GM20431 (cell line): ENCODE results near the gene SLC50A1.

ENCODE experiments used
- in situ Hi-C: fragments of 300-500 bp; cut with MseI, MboI; formaldehyde crosslinking; loops from one replicate; pipeline ENCODE4 v1.15.0; 2020; ENCODE audit warnings: low sequenced_read_pairs; ENCODE audit not compliant: unreplicated experiment

The SLC50A1 gene

DNA sequence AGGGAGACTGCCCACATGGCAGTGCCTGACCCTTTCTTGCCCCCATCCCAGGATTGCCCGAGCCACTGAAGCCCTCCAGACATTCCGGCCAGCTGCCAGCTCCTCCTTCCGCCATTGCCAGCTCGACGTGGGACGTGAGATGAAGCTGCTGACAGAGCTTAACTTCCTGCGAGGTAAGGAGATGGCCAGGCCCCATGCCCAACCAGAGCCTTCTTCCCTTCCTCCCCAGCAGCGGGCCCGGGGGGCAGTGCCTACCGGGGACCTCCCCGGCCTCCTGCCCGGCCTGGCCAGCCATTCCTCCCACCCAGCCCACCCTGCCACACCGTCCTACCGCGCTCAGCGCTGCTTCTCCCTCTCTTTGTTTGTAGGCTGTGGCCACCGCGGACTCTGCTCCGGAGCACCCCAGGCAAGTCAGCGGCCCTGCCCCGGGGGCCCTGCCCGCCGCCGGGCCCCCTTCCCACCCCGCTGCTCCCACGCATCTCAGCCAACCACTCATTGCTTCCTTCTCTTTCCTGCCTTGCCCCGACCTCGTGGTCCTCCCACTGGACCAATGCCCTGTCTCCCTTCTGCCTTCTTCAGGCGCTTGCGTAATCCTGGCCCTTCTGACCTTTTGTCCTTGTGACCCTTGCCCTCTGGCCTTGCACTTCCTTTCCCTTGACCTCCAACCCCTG is 42.9 kb downstream of the SLC50A1 start:
- in situ Hi-C loops = no loop called here

DNA sequence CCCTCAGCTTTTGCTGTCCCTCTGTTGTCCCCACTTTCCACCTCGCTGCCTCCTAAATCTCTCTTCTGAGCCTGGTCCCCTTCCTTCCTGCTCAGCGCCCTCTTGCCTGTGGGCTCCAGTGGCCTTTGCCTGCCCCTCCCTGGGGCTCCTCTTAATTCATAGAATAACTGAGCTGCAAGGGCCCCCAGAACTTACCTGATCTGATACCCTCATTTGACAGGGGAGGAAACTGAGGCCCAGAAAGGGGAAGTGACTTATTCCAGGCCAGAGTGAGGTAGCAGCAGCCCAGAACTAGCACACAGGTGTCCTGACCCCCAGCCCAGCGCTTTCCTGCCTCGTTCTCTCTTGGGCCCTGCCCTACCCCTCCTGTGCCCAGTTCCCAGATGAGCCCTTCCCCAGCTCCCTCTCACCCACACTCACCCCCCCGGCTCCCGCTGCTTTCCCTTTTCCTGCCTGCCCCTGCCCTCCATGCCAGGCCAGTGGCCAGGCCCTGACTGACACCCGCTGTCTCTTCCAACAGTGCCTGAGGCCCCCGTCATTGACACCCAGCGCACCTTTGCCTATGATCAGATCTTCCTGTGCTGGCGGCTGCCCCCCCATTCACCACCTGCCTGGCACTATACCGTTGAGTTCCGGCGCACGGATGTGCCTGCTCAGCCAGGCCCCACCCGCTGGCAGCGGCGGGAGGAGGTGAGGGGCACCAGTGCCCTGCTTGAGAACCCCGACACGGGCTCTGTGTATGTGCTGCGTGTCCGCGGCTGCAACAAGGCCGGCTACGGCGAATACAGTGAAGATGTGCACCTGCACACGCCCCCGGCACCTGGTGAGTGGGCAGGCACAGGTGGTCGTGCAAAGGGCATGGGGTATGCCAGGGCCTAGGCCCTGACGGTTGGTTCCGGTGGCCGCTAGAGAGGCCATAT is 43.7 kb downstream of the SLC50A1 start:
- in situ Hi-C loops = no loop called here

DNA sequence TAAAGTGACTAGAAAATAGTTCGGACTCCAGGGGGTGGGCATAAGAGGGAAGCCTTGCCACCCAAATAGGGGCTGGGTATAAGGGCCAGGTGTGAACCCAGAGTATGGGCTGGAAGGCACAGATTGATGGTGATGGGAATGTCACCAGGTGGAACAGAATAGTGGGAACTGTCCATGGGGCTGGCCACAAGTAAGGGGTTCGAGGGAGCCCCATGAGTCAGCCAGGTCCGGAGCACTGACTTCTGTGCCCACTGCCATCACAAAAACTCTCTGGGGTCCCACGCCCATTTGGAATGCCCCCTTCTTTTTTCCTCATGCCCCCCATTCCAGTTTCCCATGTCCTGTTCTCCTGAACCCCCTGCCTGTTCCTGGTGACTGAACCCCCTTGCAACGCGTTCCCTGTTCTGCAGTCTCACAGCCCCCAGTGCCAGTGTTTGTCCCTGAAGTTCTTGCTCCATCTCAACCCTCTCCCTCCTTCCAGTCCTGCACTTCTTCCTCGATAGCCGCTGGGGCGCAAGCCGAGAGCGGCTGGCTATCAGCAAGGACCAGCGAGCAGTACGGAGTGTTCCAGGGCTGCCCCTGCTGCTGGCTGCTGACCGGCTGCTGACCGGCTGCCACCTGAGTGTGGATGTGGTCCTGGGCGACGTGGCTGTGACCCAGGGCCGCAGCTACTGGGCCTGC is 45.9 kb downstream of the SLC50A1 start:
- in situ Hi-C loops = no loop called here

DNA sequence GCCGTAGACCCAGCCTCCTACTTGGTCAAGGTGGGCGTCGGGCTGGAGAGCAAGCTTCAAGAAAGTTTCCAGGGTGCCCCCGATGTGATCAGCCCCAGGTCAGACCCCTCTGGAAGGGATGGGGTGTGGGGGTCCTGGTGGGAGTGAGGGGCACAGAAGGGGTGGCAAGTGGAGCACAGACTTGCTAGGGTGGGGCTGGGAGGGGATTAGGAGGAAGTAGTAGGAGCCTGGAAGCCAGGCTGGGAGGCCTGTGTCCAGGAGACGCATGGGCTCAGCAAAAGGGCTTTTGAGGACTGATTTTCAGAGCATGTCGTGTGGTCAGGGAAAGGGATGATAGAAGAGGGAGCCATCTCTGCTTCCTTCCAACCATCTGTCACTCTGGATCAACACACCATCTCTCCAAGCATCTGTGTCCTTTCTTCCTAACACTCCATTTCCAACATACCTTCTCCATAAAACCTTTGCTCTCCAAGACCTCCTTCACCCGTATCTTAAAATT is 46.4 kb downstream of the SLC50A1 start:
- in situ Hi-C loops = no loop called here

- in situ Hi-C loops = no loop called here
Observed at GRCh38 chr1:155183775-155184221, 48.1 kb downstream of the SLC50A1 start.

DNA sequence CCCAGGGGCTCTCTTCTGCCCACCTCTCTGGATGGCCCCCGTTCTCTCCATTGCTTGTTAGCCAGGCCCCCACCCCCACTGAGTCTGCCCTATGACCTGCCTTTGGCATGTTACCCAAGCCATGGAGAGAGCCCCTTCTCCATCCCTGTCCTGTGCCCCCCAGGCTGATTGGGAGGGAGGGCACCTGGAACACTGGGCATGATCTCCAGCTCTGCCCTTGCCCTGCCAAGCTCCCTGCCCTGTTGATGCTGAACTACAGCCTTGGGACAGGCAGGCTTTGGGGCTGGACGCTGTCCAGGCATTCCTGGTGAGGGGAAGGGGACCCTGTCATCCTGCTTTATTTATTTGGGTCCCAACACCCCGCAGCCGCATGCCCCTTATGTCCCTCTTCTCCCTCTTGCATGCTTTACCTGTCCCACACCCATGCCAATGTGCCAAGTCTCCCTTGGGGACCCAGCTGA is 48.7 kb downstream of the SLC50A1 start:
- in situ Hi-C loops = no loop called here

GRCh38 chr1:155184835-155185782 is 49.5 kb downstream of the SLC50A1 start:
- in situ Hi-C loops = no loop called here

- in situ Hi-C loops = no loop called here
Observed at GRCh38 chr1:155185783-155186066, 50.1 kb downstream of the SLC50A1 start.

- in situ Hi-C loops = no loop called here
Observed at GRCh38 chr1:155186067-155186793, 50.6 kb downstream of the SLC50A1 start.

GRCh38 chr1:155186794-155187455 is 51.3 kb downstream of the SLC50A1 start:
- in situ Hi-C loops = no loop called here

DNA sequence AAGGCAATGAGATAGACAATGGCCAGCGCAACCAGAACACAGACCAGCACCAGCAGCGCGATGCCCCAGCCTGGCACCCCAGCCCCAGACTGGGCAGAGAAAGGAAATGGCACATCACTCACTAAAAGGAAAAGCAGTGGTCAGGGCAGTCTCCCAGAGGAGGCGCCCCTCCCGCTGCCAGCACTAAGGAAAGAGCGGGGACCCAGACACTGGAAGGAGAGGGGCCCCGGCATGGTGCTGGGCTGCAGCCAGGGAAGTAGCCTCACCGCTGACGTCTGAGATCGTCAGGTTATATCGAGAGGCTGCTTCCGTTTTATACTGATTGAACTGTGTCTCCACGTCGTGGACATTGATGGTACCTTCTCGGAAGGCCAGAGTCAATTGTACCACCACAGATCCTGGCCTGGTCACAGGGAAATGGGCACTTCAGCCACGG is 51.8 kb downstream of the SLC50A1 start:
- in situ Hi-C loops = no loop called here

GRCh38 chr1:155188268-155188667 is 52.6 kb downstream of the SLC50A1 start:
- in situ Hi-C loops = no loop called here
